HL-60 (cell line): Measurements from ENCODE around the gene ARHGAP40.

Experiments used
- DNase-seq, 2 experiments: peaks; one replicate each; pipeline ENCODE4 v3.0.0-alpha.2; 2010 to 2020; ENCODE audit warnings: low read depth in 1 of 2, low spot score in 1 of 2
- H3K27ac ChIP-seq: fragments of 250-450 bp; sonication (Bioruptor Pico); replicated peaks from 2 replicates; pipeline ENCODE4 v1.5.1; 2020; ENCODE audit warnings: mild to moderate bottlenecking, moderate library complexity
- H3K27me3 ChIP-seq: fragments of 250-450 bp; sonication (Bioruptor Pico); 2 replicates; pipeline ENCODE4 v1.5.1; 2021; ENCODE audit warnings: mild to moderate bottlenecking, moderate library complexity; ENCODE audit not compliant: insufficient read depth, poor library complexity, severe bottlenecking
- H3K4me3 ChIP-seq: replicated peaks from 2 replicates; pipeline ENCODE4 v1.5.1; 2011; ENCODE audit warnings: mild to moderate bottlenecking, control low read depth, low read length; ENCODE audit not compliant: insufficient read depth
- CTCF ChIP-seq: IDR thresholded peaks from one replicate; pipeline ENCODE4 v1.5.1; 2011; ENCODE audit warnings: low read length, control low read depth, inconsistent platforms; ENCODE audit not compliant: insufficient read depth
- GABPA ChIP-seq: IDR thresholded peaks from 2 replicates; pipeline ENCODE4 v1.6.1; 2012; ENCODE audit warnings: low read depth
- POLR2AphosphoS5 ChIP-seq: IDR thresholded peaks from 2 replicates; pipeline ENCODE4 v1.6.1; 2012; ENCODE audit warnings: low read depth
- SPI1 ChIP-seq: IDR thresholded peaks from 2 replicates; pipeline ENCODE4 v1.6.1; 2012; ENCODE audit warnings: low read depth, mild to moderate bottlenecking, borderline replicate concordance
- TF ChIP-seq, protein P1 (sequence below): IDR thresholded peaks from 2 replicates; pipeline ENCODE4 v1.6.1; 2012; ENCODE audit warnings: low read depth; ENCODE audit not compliant: insufficient replicate concordance

The ARHGAP40 gene

GRCh38 chr20:38669688-38670087 lies 68.1 kb downstream of the ARHGAP40 start:
- no peak for TF ChIP-seq CTCF
- TF ChIP-seq SPI1 = no peak
- TF ChIP-seq POLR2AphosphoS5 = no peak
- TF ChIP-seq, protein P1, sequence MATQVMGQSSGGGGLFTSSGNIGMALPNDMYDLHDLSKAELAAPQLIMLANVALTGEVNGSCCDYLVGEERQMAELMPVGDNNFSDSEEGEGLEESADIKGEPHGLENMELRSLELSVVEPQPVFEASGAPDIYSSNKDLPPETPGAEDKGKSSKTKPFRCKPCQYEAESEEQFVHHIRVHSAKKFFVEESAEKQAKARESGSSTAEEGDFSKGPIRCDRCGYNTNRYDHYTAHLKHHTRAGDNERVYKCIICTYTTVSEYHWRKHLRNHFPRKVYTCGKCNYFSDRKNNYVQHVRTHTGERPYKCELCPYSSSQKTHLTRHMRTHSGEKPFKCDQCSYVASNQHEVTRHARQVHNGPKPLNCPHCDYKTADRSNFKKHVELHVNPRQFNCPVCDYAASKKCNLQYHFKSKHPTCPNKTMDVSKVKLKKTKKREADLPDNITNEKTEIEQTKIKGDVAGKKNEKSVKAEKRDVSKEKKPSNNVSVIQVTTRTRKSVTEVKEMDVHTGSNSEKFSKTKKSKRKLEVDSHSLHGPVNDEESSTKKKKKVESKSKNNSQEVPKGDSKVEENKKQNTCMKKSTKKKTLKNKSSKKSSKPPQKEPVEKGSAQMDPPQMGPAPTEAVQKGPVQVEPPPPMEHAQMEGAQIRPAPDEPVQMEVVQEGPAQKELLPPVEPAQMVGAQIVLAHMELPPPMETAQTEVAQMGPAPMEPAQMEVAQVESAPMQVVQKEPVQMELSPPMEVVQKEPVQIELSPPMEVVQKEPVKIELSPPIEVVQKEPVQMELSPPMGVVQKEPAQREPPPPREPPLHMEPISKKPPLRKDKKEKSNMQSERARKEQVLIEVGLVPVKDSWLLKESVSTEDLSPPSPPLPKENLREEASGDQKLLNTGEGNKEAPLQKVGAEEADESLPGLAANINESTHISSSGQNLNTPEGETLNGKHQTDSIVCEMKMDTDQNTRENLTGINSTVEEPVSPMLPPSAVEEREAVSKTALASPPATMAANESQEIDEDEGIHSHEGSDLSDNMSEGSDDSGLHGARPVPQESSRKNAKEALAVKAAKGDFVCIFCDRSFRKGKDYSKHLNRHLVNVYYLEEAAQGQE = no peak
- no peak for TF ChIP-seq GABPA
- peaks cover 20% of the 10 kb centered on the region for H3K27me3 ChIP-seq
- DNase-seq = no peak
- no peak overlapping the region for H3K4me3 ChIP-seq
- H3K27ac ChIP-seq = no peak overlapping the region

GRCh38 chr20:38670786-38671185 lies 69.2 kb downstream of the ARHGAP40 start:
- Histone ChIP-seq H3K27me3 (peaks cover 16% of the 10 kb centered on the region), H3K4me3 (no peak overlapping the region), H3K27ac (no peak overlapping the region)
- DNase-seq = no peak
- TF ChIP-seq, protein P1 = no peak
- no peak for TF ChIP-seq GABPA
- TF ChIP-seq SPI1 = no peak
- no peak for TF ChIP-seq POLR2AphosphoS5
- no peak for TF ChIP-seq CTCF

DNA sequence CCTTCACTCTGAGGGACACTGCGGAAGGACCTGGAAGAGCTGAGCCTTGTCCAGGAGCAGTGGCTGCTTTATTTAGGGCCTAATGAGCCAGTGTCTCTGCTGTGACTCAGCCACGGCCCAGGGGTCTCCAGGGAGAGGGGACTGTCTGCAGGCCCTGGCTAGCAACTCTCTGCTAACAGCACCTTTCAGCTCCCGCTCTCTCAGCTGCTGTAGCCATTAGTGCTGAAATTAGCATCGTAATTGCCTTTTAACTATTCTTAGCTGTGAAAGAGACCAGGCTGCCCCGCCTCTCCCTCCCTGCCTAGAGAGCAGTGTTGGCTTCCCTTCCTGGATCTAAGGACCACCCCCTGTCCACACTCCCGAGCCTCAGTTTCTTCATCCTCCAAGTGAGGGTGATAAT lies 69.6 kb downstream of the ARHGAP40 start:
- TF ChIP-seq CTCF = no peak
- TF ChIP-seq GABPA = no peak
- TF ChIP-seq SPI1 = no peak
- TF ChIP-seq, protein P1 = no peak
- TF ChIP-seq POLR2AphosphoS5 = no peak
- no peak overlapping the region for H3K27ac ChIP-seq
- no peak overlapping the region for H3K4me3 ChIP-seq
- peaks cover 15% of the 10 kb centered on the region for H3K27me3 ChIP-seq
- no peak for DNase-seq
